ENCODE results near the gene RC3H1. TPM values are rescaled to one million over a fixed set of nuclear protein-coding genes. Genes with fewer than 3 reads are reported as not detected.
"Not testable (repeated sequence)": the region's sequence is repeated elsewhere in the genome, so short reads cannot be mapped to it uniquely, and the experiment has no call there.

RC3H1 gene
- total RNA-seq, 1 experiment from 2014 or later: 52.9 TPM

DNA sequence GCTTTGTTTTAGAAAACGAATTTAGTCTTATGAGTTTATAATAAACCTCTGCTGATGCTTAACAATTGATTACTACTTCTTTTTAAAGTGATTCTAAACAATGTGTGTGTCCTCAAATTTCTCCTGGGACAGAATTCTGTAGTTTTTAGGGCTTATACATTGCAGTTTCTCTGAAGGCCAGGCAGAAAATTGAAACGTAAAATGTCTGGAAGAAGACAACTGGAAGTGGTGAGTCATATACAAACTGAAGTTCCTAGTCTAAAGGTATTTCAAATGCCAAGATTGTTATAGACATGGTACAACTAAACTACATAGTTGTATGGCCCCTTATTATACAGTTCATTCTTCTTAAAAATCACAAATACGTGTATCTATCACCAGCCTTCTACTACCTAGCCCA lies 30.5 kb upstream of the RC3H1 start:
- H2AFZ ChIP-seq (ENCODE audit: low read length): no peak overlapping the region
- no peaks in the 10 kb centered on the region for H3K36me3 ChIP-seq (ENCODE audit: insufficient read depth, low read length)
- no peak overlapping the region for H3K9ac ChIP-seq (ENCODE audit: low read length)
- no peaks in the 10 kb centered on the region for H3K27me3 ChIP-seq (ENCODE audit: low read length)
- no peak overlapping the region for H3K27ac ChIP-seq (ENCODE audit: low read length)
- no peak overlapping the region for H3K4me3 ChIP-seq (ENCODE audit: low read length)
- H4K20me1 ChIP-seq (ENCODE audit: insufficient read depth, low read depth, low read length): no peaks in the 10 kb centered on the region
- no peaks in the 10 kb centered on the region for H3K4me1 ChIP-seq (ENCODE audit: low read length)
- DNase-seq: no peak
- H3K4me2 ChIP-seq (ENCODE audit: low read depth, low read length, poor library complexity, severe bottlenecking): no peak overlapping the region
- no peaks in the 10 kb centered on the region for H3K9me2 ChIP-seq (replicated peaks; ENCODE audit: insufficient read depth, low read length)
- no peaks in the 10 kb centered on the region for H3K9me3 ChIP-seq (ENCODE audit: low read length)
- H3K79me2 ChIP-seq (ENCODE audit: low read length): no peaks in the 10 kb centered on the region

DNA sequence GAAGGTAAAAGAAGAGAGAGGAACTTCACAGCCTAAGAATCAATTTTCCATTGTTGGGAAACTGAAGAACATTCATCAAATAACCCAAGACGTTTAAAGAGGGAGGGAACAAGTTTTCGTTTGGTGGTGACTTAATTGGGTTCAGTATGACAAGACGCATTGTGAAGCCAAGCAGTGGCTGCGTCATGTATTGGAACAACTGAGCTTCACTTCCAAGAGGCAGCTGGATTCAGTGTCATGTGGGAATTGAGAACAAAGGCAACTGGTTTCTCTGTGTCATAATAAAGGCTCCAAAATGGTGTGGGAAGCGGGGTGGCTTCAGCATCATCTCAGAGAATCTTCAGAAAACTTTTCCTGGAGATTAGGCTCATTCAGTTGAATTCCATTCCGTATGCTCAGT lies 29.8 kb upstream of the RC3H1 start:
- Histone ChIP-seq H3K36me3 (ENCODE audit: insufficient read depth, low read length) (no peaks in the 10 kb centered on the region), H3K4me3 (ENCODE audit: low read length) (no peak overlapping the region), H3K27me3 (ENCODE audit: low read length) (no peaks in the 10 kb centered on the region), H3K9me2 (replicated peaks; ENCODE audit: insufficient read depth, low read length) (no peaks in the 10 kb centered on the region), H3K9ac (ENCODE audit: low read length) (no peak overlapping the region), H3K4me1 (ENCODE audit: low read length) (no peaks in the 10 kb centered on the region), H4K20me1 (ENCODE audit: insufficient read depth, low read depth, low read length) (no peaks in the 10 kb centered on the region), H3K27ac (ENCODE audit: low read length) (no peak overlapping the region), H3K4me2 (ENCODE audit: low read depth, low read length, poor library complexity, severe bottlenecking) (no peak overlapping the region), H2AFZ (ENCODE audit: low read length) (no peak overlapping the region), H3K79me2 (ENCODE audit: low read length) (no peaks in the 10 kb centered on the region), H3K9me3 (ENCODE audit: low read length) (no peaks in the 10 kb centered on the region)
- no peak for DNase-seq

- H3K9ac ChIP-seq (ENCODE audit: low read length): no peak overlapping the region
- no peak overlapping the region for H3K4me3 ChIP-seq (ENCODE audit: low read length)
- H3K36me3 ChIP-seq (ENCODE audit: insufficient read depth, low read length): no peaks in the 10 kb centered on the region
- no peak overlapping the region for H2AFZ ChIP-seq (ENCODE audit: low read length)
- H3K27me3 ChIP-seq (ENCODE audit: low read length): no peaks in the 10 kb centered on the region
- no peak overlapping the region for H3K4me2 ChIP-seq (ENCODE audit: low read depth, low read length, poor library complexity, severe bottlenecking)
- no peaks in the 10 kb centered on the region for H3K9me3 ChIP-seq (ENCODE audit: low read length)
- no peaks in the 10 kb centered on the region for H3K4me1 ChIP-seq (ENCODE audit: low read length)
- H3K27ac ChIP-seq (ENCODE audit: low read length): no peak overlapping the region
- H3K9me2 ChIP-seq (replicated peaks; ENCODE audit: insufficient read depth, low read length): no peaks in the 10 kb centered on the region
- no peak for DNase-seq
- H3K79me2 ChIP-seq (ENCODE audit: low read length): no peaks in the 10 kb centered on the region
- H4K20me1 ChIP-seq (ENCODE audit: insufficient read depth, low read depth, low read length): no peaks in the 10 kb centered on the region
These were observed 27.4 kb upstream of the RC3H1 start for GRCh38 chr1:174049514-174049913.

DNA sequence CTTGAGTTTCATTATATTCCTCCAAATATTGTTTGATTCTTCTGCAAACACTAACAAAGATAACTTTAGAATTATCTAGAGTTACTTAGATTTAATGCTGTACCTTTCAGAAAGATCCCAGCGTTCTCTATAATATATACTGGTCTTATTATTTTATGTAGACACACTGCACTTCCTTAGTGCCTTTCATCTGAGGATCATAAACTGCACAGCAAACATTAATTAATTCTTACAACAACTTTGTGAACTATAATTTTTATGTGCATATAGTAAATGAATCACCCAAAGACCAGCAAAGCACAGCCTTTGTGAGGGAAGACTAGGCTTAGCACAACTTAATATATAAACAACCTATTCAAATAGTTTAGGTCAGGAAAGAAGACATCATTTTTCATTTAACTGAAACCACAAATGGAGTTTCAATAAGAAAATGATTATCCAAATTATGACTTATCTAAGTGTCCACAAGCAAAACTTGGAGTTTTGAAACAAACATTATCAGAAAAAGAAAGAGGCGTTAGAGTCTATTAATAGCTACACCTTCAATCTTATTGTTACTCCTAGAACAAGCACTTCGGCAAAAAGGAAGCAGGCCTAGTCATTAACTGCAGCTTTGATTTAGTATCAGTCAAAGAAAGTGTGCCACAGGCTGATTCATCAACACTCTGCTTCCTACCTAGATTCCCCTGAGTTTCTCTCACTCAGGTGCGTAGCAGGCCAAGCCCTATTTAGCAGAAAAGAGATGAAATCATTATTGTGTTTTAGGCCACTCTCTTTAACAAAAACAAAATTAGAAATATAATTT lies 22.5 kb upstream of the RC3H1 start:
- Histone ChIP-seq H3K9me3 (ENCODE audit: low read length) (no peaks in the 10 kb centered on the region), H3K4me1 (ENCODE audit: low read length) (no peaks in the 10 kb centered on the region), H3K4me2 (ENCODE audit: low read depth, low read length, poor library complexity, severe bottlenecking) (no peak overlapping the region), H3K27me3 (ENCODE audit: low read length) (no peaks in the 10 kb centered on the region), H3K27ac (ENCODE audit: low read length) (no peak overlapping the region), H2AFZ (ENCODE audit: low read length) (no peak overlapping the region), H4K20me1 (ENCODE audit: insufficient read depth, low read depth, low read length) (no peaks in the 10 kb centered on the region), H3K9me2 (replicated peaks; ENCODE audit: insufficient read depth, low read length) (no peaks in the 10 kb centered on the region), H3K9ac (ENCODE audit: low read length) (no peak overlapping the region), H3K79me2 (ENCODE audit: low read length) (no peaks in the 10 kb centered on the region), H3K36me3 (ENCODE audit: insufficient read depth, low read length) (no peaks in the 10 kb centered on the region), H3K4me3 (ENCODE audit: low read length) (no peak overlapping the region)
- no peak for DNase-seq

DNA sequence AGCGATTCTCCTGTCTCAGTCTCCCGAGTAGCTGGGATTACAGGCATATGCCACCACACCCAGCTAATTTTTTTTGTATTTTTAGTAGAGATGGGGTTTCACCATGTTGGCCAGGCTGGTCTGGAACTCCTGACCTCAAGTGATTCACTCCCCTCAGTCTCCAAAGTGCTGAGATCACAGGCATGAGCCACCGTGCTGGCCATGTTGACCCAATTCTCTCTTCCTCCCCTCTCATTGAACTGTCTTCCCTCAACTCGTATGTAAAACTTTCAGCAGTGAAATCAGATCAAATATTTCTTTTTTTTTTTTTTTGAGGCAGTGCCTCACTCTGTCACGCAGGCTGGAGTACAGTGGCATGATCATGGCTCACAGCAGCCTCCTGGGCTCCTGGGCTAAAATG lies 20.4 kb upstream of the RC3H1 start:
- H3K9me2 ChIP-seq (replicated peaks; ENCODE audit: insufficient read depth, low read length); DNase-seq; H3K4me2 ChIP-seq (ENCODE audit: low read depth, low read length, poor library complexity, severe bottlenecking); H3K4me1 ChIP-seq (ENCODE audit: low read length); H3K36me3 ChIP-seq (ENCODE audit: insufficient read depth, low read length); H4K20me1 ChIP-seq (ENCODE audit: insufficient read depth, low read depth, low read length); H3K9ac ChIP-seq (ENCODE audit: low read length); H3K4me3 ChIP-seq (ENCODE audit: low read length); H3K9me3 ChIP-seq (ENCODE audit: low read length); H3K79me2 ChIP-seq (ENCODE audit: low read length); H2AFZ ChIP-seq (ENCODE audit: low read length); H3K27ac ChIP-seq (ENCODE audit: low read length); H3K27me3 ChIP-seq (ENCODE audit: low read length): not testable (repeated sequence)

GRCh38 chr1:174041369-174041768 lies 19.2 kb upstream of the RC3H1 start:
- no peaks in the 10 kb centered on the region for H4K20me1 ChIP-seq (ENCODE audit: insufficient read depth, low read depth, low read length)
- no peak overlapping the region for H3K4me3 ChIP-seq (ENCODE audit: low read length)
- H3K4me1 ChIP-seq (ENCODE audit: low read length): no peaks in the 10 kb centered on the region
- no peak overlapping the region for H2AFZ ChIP-seq (ENCODE audit: low read length)
- no peaks in the 10 kb centered on the region for H3K36me3 ChIP-seq (ENCODE audit: insufficient read depth, low read length)
- H3K9ac ChIP-seq (ENCODE audit: low read length): no peak overlapping the region
- H3K9me3 ChIP-seq (ENCODE audit: low read length): no peaks in the 10 kb centered on the region
- DNase-seq: no peak
- no peak overlapping the region for H3K27ac ChIP-seq (ENCODE audit: low read length)
- no peaks in the 10 kb centered on the region for H3K27me3 ChIP-seq (ENCODE audit: low read length)
- no peak overlapping the region for H3K4me2 ChIP-seq (ENCODE audit: low read depth, low read length, poor library complexity, severe bottlenecking)
- H3K9me2 ChIP-seq (replicated peaks; ENCODE audit: insufficient read depth, low read length): no peaks in the 10 kb centered on the region
- no peaks in the 10 kb centered on the region for H3K79me2 ChIP-seq (ENCODE audit: low read length)

GRCh38 chr1:174040387-174040786 lies 18.2 kb upstream of the RC3H1 start:
- Histone ChIP-seq H4K20me1 (ENCODE audit: insufficient read depth, low read depth, low read length) (no peaks in the 10 kb centered on the region), H3K4me2 (ENCODE audit: low read depth, low read length, poor library complexity, severe bottlenecking) (no peak overlapping the region), H3K9me2 (replicated peaks; ENCODE audit: insufficient read depth, low read length) (no peaks in the 10 kb centered on the region), H3K4me1 (ENCODE audit: low read length) (no peaks in the 10 kb centered on the region), H3K27me3 (ENCODE audit: low read length) (no peaks in the 10 kb centered on the region), H3K9ac (ENCODE audit: low read length) (no peak overlapping the region), H3K9me3 (ENCODE audit: low read length) (no peaks in the 10 kb centered on the region), H3K27ac (ENCODE audit: low read length) (no peak overlapping the region), H3K4me3 (ENCODE audit: low read length) (no peak overlapping the region), H3K36me3 (ENCODE audit: insufficient read depth, low read length) (no peaks in the 10 kb centered on the region), H2AFZ (ENCODE audit: low read length) (no peak overlapping the region), H3K79me2 (ENCODE audit: low read length) (no peaks in the 10 kb centered on the region)
- DNase-seq: no peak

GRCh38 chr1:174039027-174039426 lies 16.9 kb upstream of the RC3H1 start:
- H3K9me3 ChIP-seq (ENCODE audit: low read length): no peaks in the 10 kb centered on the region
- H3K9ac ChIP-seq (ENCODE audit: low read length): no peak overlapping the region
- H3K4me2 ChIP-seq (ENCODE audit: low read depth, low read length, poor library complexity, severe bottlenecking): no peak overlapping the region
- H2AFZ ChIP-seq (ENCODE audit: low read length): no peak overlapping the region
- no peaks in the 10 kb centered on the region for H3K27me3 ChIP-seq (ENCODE audit: low read length)
- H3K79me2 ChIP-seq (ENCODE audit: low read length): no peaks in the 10 kb centered on the region
- no peak overlapping the region for H3K27ac ChIP-seq (ENCODE audit: low read length)
- H3K4me3 ChIP-seq (ENCODE audit: low read length): no peak overlapping the region
- H3K36me3 ChIP-seq (ENCODE audit: insufficient read depth, low read length): no peaks in the 10 kb centered on the region
- no peaks in the 10 kb centered on the region for H3K4me1 ChIP-seq (ENCODE audit: low read length)
- no peaks in the 10 kb centered on the region for H4K20me1 ChIP-seq (ENCODE audit: insufficient read depth, low read depth, low read length)
- no peaks in the 10 kb centered on the region for H3K9me2 ChIP-seq (replicated peaks; ENCODE audit: insufficient read depth, low read length)
- no peak for DNase-seq
